Measurements from ENCODE around the gene DHCR24. TPM values are rescaled to one million over a fixed set of nuclear protein-coding genes. Genes with fewer than 3 reads are reported as not detected.

Gene DHCR24
- total RNA-seq, 1 donor from 2014 or later, result 168 TPM

- H3K4me1 ChIP-seq (ENCODE audit: insufficient read depth, low read length), result peaks cover 5% of the 10 kb centered on the region
- H3K9ac ChIP-seq (ENCODE audit: low read length), result no peak overlapping the region
- no peak for TF ChIP-seq CTCF (IDR thresholded peaks at IDR 0.05; ENCODE audit: insufficient read depth, low read depth, low read length)
- TF ChIP-seq EZH2 (IDR thresholded peaks at IDR 0.05; ENCODE audit: insufficient read depth, low read length), result no peak
- Mint-ChIP-seq H3K27ac (ENCODE audit: unreplicated experiment) (no peak overlapping the region), H3K9me3 (ENCODE audit: unreplicated experiment) (no peaks in the 10 kb centered on the region), H3K27me3 (ENCODE audit: low read depth, unreplicated experiment) (no peaks in the 10 kb centered on the region), H3K4me1 (ENCODE audit: low read depth, unreplicated experiment) (peaks cover 23% of the 10 kb centered on the region), H3K4me3 (ENCODE audit: unreplicated experiment) (no peak overlapping the region), H3K36me3 (ENCODE audit: low read depth, unreplicated experiment) (peaks cover 23% of the 10 kb centered on the region)
- no peak overlapping the region for H3K27ac ChIP-seq (ENCODE audit: low read depth, low read length)
- no peak overlapping the region for H3K4me3 ChIP-seq (ENCODE audit: insufficient read depth, low read depth, low read length)
- H4K20me1 ChIP-seq (ENCODE audit: insufficient read depth, low read length), result peaks cover 19% of the 10 kb centered on the region
- DNase-seq (ENCODE audit: low read depth) (no peak), FAIRE-seq (no peak)
- H2AFZ ChIP-seq (ENCODE audit: low read depth, low read length), result no peak overlapping the region
- no peak overlapping the region for H3K4me2 ChIP-seq (ENCODE audit: low read length)
- H3K27me3 ChIP-seq (ENCODE audit: insufficient read depth, low read length), result no peaks in the 10 kb centered on the region
- peaks cover 2% of the 10 kb centered on the region for H3K79me2 ChIP-seq (ENCODE audit: insufficient read depth, low read length)
- H3K9me3 ChIP-seq (ENCODE audit: insufficient read depth, low read depth, low read length), result no peaks in the 10 kb centered on the region
- H3K36me3 ChIP-seq (ENCODE audit: insufficient read depth, low read length), result peaks cover 47% of the 10 kb centered on the region
These were observed 22.4 kb downstream of the DHCR24 start for GRCh38 chr1:54864460-54865208.

- TF ChIP-seq CTCF (IDR thresholded peaks at IDR 0.05; ENCODE audit: insufficient read depth, low read depth, low read length), result no peak
- no peak for TF ChIP-seq EZH2 (IDR thresholded peaks at IDR 0.05; ENCODE audit: insufficient read depth, low read length)
- Mint-ChIP-seq H3K9me3 (ENCODE audit: unreplicated experiment) (no peaks in the 10 kb centered on the region), H3K27me3 (ENCODE audit: low read depth, unreplicated experiment) (no peaks in the 10 kb centered on the region), H3K4me3 (ENCODE audit: unreplicated experiment) (no peak overlapping the region), H3K36me3 (ENCODE audit: low read depth, unreplicated experiment) (peaks cover 28% of the 10 kb centered on the region), H3K27ac (ENCODE audit: unreplicated experiment) (no peak overlapping the region), H3K4me1 (ENCODE audit: low read depth, unreplicated experiment) (peaks cover 24% of the 10 kb centered on the region)
- H3K4me3 ChIP-seq (ENCODE audit: insufficient read depth, low read depth, low read length), result no peak overlapping the region
- no peaks in the 10 kb centered on the region for H3K9me3 ChIP-seq (ENCODE audit: insufficient read depth, low read depth, low read length)
- no peak overlapping the region for H2AFZ ChIP-seq (ENCODE audit: low read depth, low read length)
- H3K27me3 ChIP-seq (ENCODE audit: insufficient read depth, low read length), result no peaks in the 10 kb centered on the region
- H3K36me3 ChIP-seq (ENCODE audit: insufficient read depth, low read length), result peaks cover 42% of the 10 kb centered on the region
- DNase-seq (ENCODE audit: low read depth), result no peak
- H4K20me1 ChIP-seq (ENCODE audit: insufficient read depth, low read length), result peaks cover 19% of the 10 kb centered on the region
- H3K4me1 ChIP-seq (ENCODE audit: insufficient read depth, low read length), result peaks cover 7% of the 10 kb centered on the region
- no peak for FAIRE-seq
- no peak overlapping the region for H3K9ac ChIP-seq (ENCODE audit: low read length)
- no peak overlapping the region for H3K4me2 ChIP-seq (ENCODE audit: low read length)
- no peak overlapping the region for H3K27ac ChIP-seq (ENCODE audit: low read depth, low read length)
- H3K79me2 ChIP-seq (ENCODE audit: insufficient read depth, low read length), result peaks cover 2% of the 10 kb centered on the region
These were observed 23.7 kb downstream of the DHCR24 start for GRCh38 chr1:54863267-54863665.

Data from astrocyte (in vitro differentiated cells and primary cell).